ENCODE data around the gene CUBN. TPM values are rescaled to one million over a fixed set of nuclear protein-coding genes. Genes with fewer than 3 reads are reported as not detected.

Gene CUBN
- total and polyA plus RNA-seq, 10 of the 15 experiments (the other 5 are each of a cell fraction or from before 2014, with no cell fraction given) = under 0.01 to 0.14 (median 0.02) TPM; not detected in 6

- TF ChIP-seq MLLT1 (IDR thresholded peaks at IDR 0.05) = no peak
- TF ChIP-seq IRF4 (IDR thresholded peaks at IDR 0.05; ENCODE audit: low read depth, low read length) = peak; percentile 72; the same call in 1 of the 2 replicates
- peak; percentile 9; the same call in 1 of the 2 replicates for TF ChIP-seq ZNF24 (IDR thresholded peaks at IDR 0.05)
- TF ChIP-seq ASH2L (IDR thresholded peaks at IDR 0.05; ENCODE audit: borderline replicate concordance, low read depth) = no peak
- TF ChIP-seq E4F1 (IDR thresholded peaks at IDR 0.05; ENCODE audit: borderline replicate concordance, partially characterized antibody) = no peak
- TF ChIP-seq JUNB (IDR thresholded peaks at IDR 0.05) = peak; percentile 72
- TF ChIP-seq EED (IDR thresholded peaks at IDR 0.05; ENCODE audit: low read depth) = 0 out of 2 replicates have a peak, but pooled peaks have one; percentile 24
- peak; percentile 70 for TF ChIP-seq RAD51 (IDR thresholded peaks at IDR 0.05)
- peak; percentile 53; the same call in 1 of the 2 replicates for TF ChIP-seq MTA2 (IDR thresholded peaks at IDR 0.05; ENCODE audit: low read depth)
- TF ChIP-seq, protein P1, sequence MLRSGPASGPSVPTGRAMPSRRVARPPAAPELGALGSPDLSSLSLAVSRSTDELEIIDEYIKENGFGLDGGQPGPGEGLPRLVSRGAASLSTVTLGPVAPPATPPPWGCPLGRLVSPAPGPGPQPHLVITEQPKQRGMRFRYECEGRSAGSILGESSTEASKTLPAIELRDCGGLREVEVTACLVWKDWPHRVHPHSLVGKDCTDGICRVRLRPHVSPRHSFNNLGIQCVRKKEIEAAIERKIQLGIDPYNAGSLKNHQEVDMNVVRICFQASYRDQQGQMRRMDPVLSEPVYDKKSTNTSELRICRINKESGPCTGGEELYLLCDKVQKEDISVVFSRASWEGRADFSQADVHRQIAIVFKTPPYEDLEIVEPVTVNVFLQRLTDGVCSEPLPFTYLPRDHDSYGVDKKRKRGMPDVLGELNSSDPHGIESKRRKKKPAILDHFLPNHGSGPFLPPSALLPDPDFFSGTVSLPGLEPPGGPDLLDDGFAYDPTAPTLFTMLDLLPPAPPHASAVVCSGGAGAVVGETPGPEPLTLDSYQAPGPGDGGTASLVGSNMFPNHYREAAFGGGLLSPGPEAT (IDR thresholded peaks at IDR 0.05; ENCODE audit: low read depth) = peak; percentile 70; the same call in 1 of the 2 replicates
- peak; percentile 38; the same call in 1 of the 2 replicates for TF ChIP-seq PKNOX1 (IDR thresholded peaks at IDR 0.05)
- TF ChIP-seq, protein P2, sequence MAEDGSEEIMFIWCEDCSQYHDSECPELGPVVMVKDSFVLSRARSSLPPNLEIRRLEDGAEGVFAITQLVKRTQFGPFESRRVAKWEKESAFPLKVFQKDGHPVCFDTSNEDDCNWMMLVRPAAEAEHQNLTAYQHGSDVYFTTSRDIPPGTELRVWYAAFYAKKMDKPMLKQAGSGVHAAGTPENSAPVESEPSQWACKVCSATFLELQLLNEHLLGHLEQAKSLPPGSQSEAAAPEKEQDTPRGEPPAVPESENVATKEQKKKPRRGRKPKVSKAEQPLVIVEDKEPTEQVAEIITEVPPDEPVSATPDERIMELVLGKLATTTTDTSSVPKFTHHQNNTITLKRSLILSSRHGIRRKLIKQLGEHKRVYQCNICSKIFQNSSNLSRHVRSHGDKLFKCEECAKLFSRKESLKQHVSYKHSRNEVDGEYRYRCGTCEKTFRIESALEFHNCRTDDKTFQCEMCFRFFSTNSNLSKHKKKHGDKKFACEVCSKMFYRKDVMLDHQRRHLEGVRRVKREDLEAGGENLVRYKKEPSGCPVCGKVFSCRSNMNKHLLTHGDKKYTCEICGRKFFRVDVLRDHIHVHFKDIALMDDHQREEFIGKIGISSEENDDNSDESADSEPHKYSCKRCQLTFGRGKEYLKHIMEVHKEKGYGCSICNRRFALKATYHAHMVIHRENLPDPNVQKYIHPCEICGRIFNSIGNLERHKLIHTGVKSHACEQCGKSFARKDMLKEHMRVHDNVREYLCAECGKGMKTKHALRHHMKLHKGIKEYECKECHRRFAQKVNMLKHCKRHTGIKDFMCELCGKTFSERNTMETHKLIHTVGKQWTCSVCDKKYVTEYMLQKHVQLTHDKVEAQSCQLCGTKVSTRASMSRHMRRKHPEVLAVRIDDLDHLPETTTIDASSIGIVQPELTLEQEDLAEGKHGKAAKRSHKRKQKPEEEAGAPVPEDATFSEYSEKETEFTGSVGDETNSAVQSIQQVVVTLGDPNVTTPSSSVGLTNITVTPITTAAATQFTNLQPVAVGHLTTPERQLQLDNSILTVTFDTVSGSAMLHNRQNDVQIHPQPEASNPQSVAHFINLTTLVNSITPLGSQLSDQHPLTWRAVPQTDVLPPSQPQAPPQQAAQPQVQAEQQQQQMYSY (CRISPR knock-in tag; IDR thresholded peaks at IDR 0.05) = no peak
- TF ChIP-seq SMAD1 (IDR thresholded peaks at IDR 0.05; ENCODE audit: low read depth, partially characterized antibody) = no peak
These were observed 350.2 kb downstream of the CUBN start (continued) for GRCh38 chr10:16779384-16779915.

Measured in GM12878 (cell line).